ENCODE results near the gene PSMG4. TPM values are rescaled to one million over a fixed set of nuclear protein-coding genes. Genes with fewer than 3 reads are reported as not detected.

Gene PSMG4
- total RNA-seq, 1 experiment from 2014 or later: 20.9 TPM

- H3K27me3 Mint-ChIP-seq (ENCODE audit: insufficient read depth, unreplicated experiment): no peaks in the 10 kb centered on the region
- Histone ChIP-seq H3K4me1 (no peaks in the 10 kb centered on the region), H3K27me3 (replicated peaks; ENCODE audit: control insufficient read depth, insufficient read depth, low read length) (no peaks in the 10 kb centered on the region), H3K4me3 (ENCODE audit: low read depth, low read length) (no peak overlapping the region), H3K9me3 (no peaks in the 10 kb centered on the region), H3K36me3 (ENCODE audit: control insufficient read depth, insufficient read depth, low read length) (peaks cover 1% of the 10 kb centered on the region)
- no peaks in the 10 kb centered on the region for H3K4me1 Mint-ChIP-seq (ENCODE audit: low read depth, unreplicated experiment)
- H3K9me3 Mint-ChIP-seq (ENCODE audit: unreplicated experiment): no peaks in the 10 kb centered on the region
- ChIA-PET CTCF (interaction anchor here (0.9 kb wide), 1 partner anchor 266 kb away, joined by 3 read pairs; no protein-coding TSS in a partner anchor), POLR2A (no interaction called here)
- no peak for DNase-seq
- peaks cover 30% of the 10 kb centered on the region for H3K36me3 Mint-ChIP-seq (ENCODE audit: insufficient read depth, unreplicated experiment)
- H3K4me3 Mint-ChIP-seq (ENCODE audit: unreplicated experiment): no peak overlapping the region
- intact Hi-C loops (cut with micrococcal nuclease; ENCODE audit: unreplicated experiment): loop anchor here (5.0 kb wide), 1 partner anchor 161 kb away; the partner anchor contains the start of gene SLC22A23
- BruUV-seq (replicated peaks): no TSS peak
- no peak overlapping the region for H3K27ac Mint-ChIP-seq (ENCODE audit: unreplicated experiment)
- TF ChIP-seq, protein P1, sequence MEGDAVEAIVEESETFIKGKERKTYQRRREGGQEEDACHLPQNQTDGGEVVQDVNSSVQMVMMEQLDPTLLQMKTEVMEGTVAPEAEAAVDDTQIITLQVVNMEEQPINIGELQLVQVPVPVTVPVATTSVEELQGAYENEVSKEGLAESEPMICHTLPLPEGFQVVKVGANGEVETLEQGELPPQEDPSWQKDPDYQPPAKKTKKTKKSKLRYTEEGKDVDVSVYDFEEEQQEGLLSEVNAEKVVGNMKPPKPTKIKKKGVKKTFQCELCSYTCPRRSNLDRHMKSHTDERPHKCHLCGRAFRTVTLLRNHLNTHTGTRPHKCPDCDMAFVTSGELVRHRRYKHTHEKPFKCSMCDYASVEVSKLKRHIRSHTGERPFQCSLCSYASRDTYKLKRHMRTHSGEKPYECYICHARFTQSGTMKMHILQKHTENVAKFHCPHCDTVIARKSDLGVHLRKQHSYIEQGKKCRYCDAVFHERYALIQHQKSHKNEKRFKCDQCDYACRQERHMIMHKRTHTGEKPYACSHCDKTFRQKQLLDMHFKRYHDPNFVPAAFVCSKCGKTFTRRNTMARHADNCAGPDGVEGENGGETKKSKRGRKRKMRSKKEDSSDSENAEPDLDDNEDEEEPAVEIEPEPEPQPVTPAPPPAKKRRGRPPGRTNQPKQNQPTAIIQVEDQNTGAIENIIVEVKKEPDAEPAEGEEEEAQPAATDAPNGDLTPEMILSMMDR (IDR thresholded peaks at IDR 0.05; ENCODE audit: insufficient read depth in 1 of 2, low read depth in 1 of 2, low read length in 1 of 2, severe bottlenecking in 1 of 2, unreplicated experiment in 1 of 2): no peak
Observed at GRCh38 chr6:3296078-3296477, 37.3 kb downstream of the PSMG4 start.

- POLR2A ChIA-PET: no interaction called here
- peaks cover 1% of the 10 kb centered on the region for H3K36me3 ChIP-seq (ENCODE audit: control insufficient read depth, insufficient read depth, low read length)
- no peaks in the 10 kb centered on the region for H3K27me3 ChIP-seq (replicated peaks; ENCODE audit: control insufficient read depth, insufficient read depth, low read length)
- intact Hi-C loops (cut with micrococcal nuclease; ENCODE audit: unreplicated experiment): loop anchor here (5.0 kb wide), 1 partner anchor 161 kb away; the partner anchor contains the start of gene SLC22A23
- CTCF ChIA-PET: interaction anchor here (0.9 kb wide), 1 partner anchor 266 kb away, joined by 3 read pairs; no protein-coding TSS in a partner anchor
- TF ChIP-seq, protein P1 (IDR thresholded peaks at IDR 0.05; ENCODE audit: insufficient read depth in 1 of 2, low read depth in 1 of 2, low read length in 1 of 2, severe bottlenecking in 1 of 2, unreplicated experiment in 1 of 2): no peak
- no peak for DNase-seq
- H3K4me3 ChIP-seq (ENCODE audit: low read depth, low read length): no peak overlapping the region
- H3K4me1 ChIP-seq: no peaks in the 10 kb centered on the region
- peaks cover 30% of the 10 kb centered on the region for H3K36me3 Mint-ChIP-seq (ENCODE audit: insufficient read depth, unreplicated experiment)
- H3K27me3 Mint-ChIP-seq (ENCODE audit: insufficient read depth, unreplicated experiment): no peaks in the 10 kb centered on the region
- no peak overlapping the region for H3K27ac Mint-ChIP-seq (ENCODE audit: unreplicated experiment)
- no peak overlapping the region for H3K4me3 Mint-ChIP-seq (ENCODE audit: unreplicated experiment)
- no peaks in the 10 kb centered on the region for H3K9me3 ChIP-seq
- H3K4me1 Mint-ChIP-seq (ENCODE audit: low read depth, unreplicated experiment): no peaks in the 10 kb centered on the region
- no peaks in the 10 kb centered on the region for H3K9me3 Mint-ChIP-seq (ENCODE audit: unreplicated experiment)
- no TSS peak for BruUV-seq (replicated peaks)
Observed at GRCh38 chr6:3296537-3296936, 37.8 kb downstream of the PSMG4 start.

DNA sequence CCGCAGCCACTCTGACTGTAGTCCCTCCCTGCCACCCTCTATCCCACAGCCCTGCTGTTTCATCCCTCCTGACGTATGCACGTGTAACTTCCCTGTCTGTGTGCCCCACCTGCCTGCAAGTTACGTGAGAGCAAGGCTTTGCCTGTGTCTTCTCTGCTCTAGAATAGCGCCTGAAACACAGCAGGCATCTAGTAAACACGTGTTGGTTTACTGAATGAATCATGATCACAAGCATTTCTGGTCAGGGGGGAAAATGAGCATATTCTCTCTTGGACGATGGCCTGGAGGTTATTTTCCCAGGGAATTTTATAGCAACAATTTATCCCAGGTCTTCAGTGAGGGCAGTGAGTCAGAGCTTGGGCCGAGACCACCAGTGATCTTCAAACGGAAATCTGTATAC is 38.3 kb downstream of the PSMG4 start:
- BruUV-seq (replicated peaks): no TSS peak
- H3K4me1 Mint-ChIP-seq (ENCODE audit: low read depth, unreplicated experiment): no peaks in the 10 kb centered on the region
- H3K9me3 Mint-ChIP-seq (ENCODE audit: unreplicated experiment): no peaks in the 10 kb centered on the region
- no peak overlapping the region for H3K4me3 Mint-ChIP-seq (ENCODE audit: unreplicated experiment)
- TF ChIP-seq, protein P1 (IDR thresholded peaks at IDR 0.05; ENCODE audit: insufficient read depth in 1 of 2, low read depth in 1 of 2, low read length in 1 of 2, severe bottlenecking in 1 of 2, unreplicated experiment in 1 of 2): no peak
- no peaks in the 10 kb centered on the region for H3K27me3 Mint-ChIP-seq (ENCODE audit: insufficient read depth, unreplicated experiment)
- no peaks in the 10 kb centered on the region for H3K4me1 ChIP-seq
- no peak overlapping the region for H3K4me3 ChIP-seq (ENCODE audit: low read depth, low read length)
- H3K9me3 ChIP-seq: no peaks in the 10 kb centered on the region
- H3K36me3 ChIP-seq (ENCODE audit: control insufficient read depth, insufficient read depth, low read length): peaks cover 1% of the 10 kb centered on the region
- H3K27ac Mint-ChIP-seq (ENCODE audit: unreplicated experiment): no peak overlapping the region
- peaks cover 32% of the 10 kb centered on the region for H3K36me3 Mint-ChIP-seq (ENCODE audit: insufficient read depth, unreplicated experiment)
- DNase-seq: no peak
- CTCF ChIA-PET: interaction anchor here (0.5 kb wide), 1 partner anchor 54 kb away, joined by 3 read pairs; no protein-coding TSS in a partner anchor
- H3K27me3 ChIP-seq (replicated peaks; ENCODE audit: control insufficient read depth, insufficient read depth, low read length): no peaks in the 10 kb centered on the region
- POLR2A ChIA-PET: no interaction called here
- intact Hi-C loops (cut with micrococcal nuclease; ENCODE audit: unreplicated experiment): loop anchor here (5.0 kb wide), 1 partner anchor 160 kb away; the partner anchor contains the start of gene SLC22A23
